HG03432 (cell line): ENCODE results near the gene COPB2.

ENCODE experiments used
- ATAC-seq: cut with Tn5 transposase; IDR thresholded peaks from one replicate; pipeline ENCODE4 v1.9.1; 2021; ENCODE audit warnings: mild to moderate bottlenecking, moderate library complexity; ENCODE audit not compliant: unreplicated experiment

COPB2 gene

DNA sequence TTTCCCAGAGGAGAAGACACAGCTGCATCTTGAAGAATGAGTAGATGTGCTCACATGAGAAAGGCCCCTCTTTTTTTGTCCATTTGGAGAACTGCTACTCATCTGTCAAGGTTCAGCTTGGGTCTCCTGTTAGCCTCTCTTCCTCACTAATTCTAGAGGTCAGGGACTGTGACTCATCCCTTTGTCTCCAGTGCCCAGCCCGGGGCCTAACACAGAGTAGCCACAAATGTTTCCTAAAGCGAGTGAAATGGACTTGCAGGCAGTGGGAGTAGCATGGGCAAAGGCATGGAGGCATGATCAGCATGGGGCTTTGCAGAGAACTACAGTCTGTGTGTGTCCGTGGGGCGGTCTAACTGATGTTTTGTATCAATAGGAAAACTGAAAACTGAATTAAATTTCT, 79.6 kb downstream of the COPB2 start:
- no peak for ATAC-seq

DNA sequence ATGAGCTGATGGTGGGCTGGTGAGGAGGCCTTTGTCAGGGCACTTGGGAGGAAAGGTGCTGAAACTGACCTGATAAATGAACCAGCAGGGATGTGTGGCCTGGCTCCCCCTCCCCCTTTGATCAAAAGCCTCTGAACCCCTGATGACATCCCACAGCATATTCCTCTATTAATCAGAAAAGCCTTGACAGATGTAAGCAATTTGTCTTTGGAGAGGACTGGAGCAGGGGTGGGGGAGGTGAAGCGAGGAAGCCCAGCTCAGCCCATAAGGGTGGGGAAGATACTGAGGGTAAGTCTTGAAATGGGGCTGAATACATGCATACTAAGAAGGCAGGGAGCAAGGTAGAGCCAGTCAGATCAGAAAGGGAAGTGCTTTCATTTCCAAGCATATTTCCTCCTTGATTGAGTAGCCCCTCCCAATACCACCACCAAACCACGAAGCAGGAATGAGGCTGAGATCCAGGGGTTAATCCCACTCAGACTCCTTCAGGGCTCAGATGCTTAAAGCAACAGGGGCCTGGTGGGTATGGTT, 80.3 kb downstream of the COPB2 start:
- ATAC-seq, result no peak

DNA sequence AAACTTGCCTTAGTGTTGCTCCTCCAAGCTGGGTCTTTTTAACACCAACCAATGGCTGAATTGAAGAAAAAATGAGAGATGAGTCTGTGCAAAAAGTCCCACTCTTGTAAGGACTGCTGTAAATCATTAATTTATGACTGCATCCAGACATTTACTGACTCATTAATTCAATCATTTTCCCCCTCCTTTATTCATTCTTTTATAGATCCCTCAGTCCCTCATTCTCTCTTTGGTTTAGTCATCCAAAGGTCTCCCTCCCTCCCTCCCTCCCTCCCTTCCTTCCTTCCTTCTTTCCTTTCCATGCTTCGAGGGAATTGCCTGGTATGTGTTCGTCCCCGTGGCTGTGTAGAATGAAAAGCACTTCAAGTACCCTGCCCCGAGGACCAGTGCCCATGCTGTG, 80.9 kb downstream of the COPB2 start:
- ATAC-seq, result no peak

DNA sequence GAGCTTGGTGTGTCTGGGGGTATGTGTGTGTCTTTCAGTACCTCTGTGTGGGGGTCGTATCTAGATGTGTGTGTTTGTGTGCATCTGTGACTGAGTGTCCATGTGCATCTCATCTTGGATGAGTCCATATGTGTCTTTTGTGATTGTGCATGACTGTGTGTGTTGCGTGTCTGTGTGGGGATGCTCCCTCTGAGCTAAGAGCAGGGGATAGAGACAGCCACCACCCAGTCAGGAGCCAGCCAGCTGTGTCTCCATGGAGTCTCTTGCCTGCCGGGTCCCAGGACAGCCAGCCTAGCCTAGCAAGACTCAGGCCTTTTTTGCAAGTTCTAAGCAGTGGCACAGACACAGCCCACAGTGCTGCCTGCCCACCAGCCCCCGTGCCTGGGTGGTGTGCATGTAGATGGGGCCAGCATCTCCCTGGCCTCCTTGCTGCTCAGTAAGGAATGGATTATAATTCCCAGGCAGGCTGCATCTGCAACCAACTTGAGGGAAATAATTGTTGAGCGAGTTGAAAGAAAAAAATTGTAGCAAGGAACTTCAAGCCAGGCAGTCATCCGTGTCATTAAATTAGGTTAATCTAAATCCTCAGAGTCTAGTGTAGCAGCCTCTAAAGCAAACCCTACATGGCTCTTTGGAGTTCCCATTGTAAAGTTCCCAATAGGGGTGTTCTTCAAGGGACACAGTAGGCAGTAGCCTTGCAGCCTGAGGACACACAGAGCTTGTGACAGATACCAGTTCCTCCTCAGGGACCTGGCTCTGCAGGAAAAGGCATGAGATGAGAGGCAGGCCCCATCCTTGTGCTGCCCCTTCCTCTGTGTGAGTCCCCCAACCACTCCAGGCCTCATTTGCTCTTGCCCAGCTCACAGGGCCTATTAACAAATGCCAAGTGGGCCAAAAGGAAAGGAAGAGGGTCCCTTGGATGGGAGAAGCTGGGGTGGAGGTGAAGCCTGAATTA, 81.6 kb downstream of the COPB2 start:
- ATAC-seq, result no peak
